SK-N-SH (cell line): ENCODE results near the gene ASCC2. TPM values are rescaled to one million over a fixed set of nuclear protein-coding genes. Genes with fewer than 3 reads are reported as not detected.

ENCODE experiments used
- CTCF ChIA-PET: fragments of 300-600, 350-600 bp; formaldehyde crosslinking; extraction: SDS; loops from one replicate; lab custom pipeline; 2021; lab: Yijun Ruan, JAX
- POLR2A ChIA-PET: fragments of 350-600 bp; sonication (Branson Sonifier 250); formaldehyde crosslinking; extraction: SDS; loops from one replicate; lab custom pipeline; 2020; ENCODE audit warnings: antibody characterized with exemption, inconsistent platforms; lab: Yijun Ruan, JAX
- DNase-seq: peaks from one replicate; pipeline ENCODE4 v3.0.0; 2012
- H2AFZ ChIP-seq: fragments of 200-600 bp; sonication (generic); 2 replicates; pipeline ENCODE4 v1.8.1; 2016; ENCODE audit warnings: antibody characterized with exemption, mild to moderate bottlenecking, low read depth
- H3F3A ChIP-seq: fragments of 200-600 bp; sonication (generic); replicated peaks from 2 replicates; pipeline ENCODE3; 2016; ENCODE audit warnings: antibody characterized with exemption, mild to moderate bottlenecking; ENCODE audit not compliant: insufficient read depth
- H3K27ac ChIP-seq, 2 experiments: fragments of 200-500 bp in 1 of 2; fragments of 200-600 bp in 1 of 2; sonication (Bioruptor generic) in 1 of 2; sonication (generic), shearing (Covaris generic) in 1 of 2; 2 replicates each; pipeline versions ENCODE4 v1.5.1 to v1.6.1; 2014 to 2016; ENCODE audit warnings: low read depth in 2 of 2, inconsistent platforms in 1 of 2, low read length in 1 of 2, mild to moderate bottlenecking in 1 of 2, mixed read lengths in 1 of 2
- H3K27me3 ChIP-seq: fragments of 200-600 bp; sonication (generic), shearing (Covaris generic); 2 replicates; pipeline ENCODE4 v1.6.1; 2016; ENCODE audit warnings: mixed run types; ENCODE audit not compliant: insufficient read depth
- H3K36me3 ChIP-seq, 2 experiments: fragments of 200-500 bp in 1 of 2; fragments of 200-600 bp in 1 of 2; sonication (Bioruptor generic) in 1 of 2; sonication (generic) in 1 of 2; replicated peaks in 1 of 2; 2 replicates each; pipeline versions ENCODE3 to v1.5.1; 2014 to 2016; ENCODE audit warnings: low read length in 1 of 2, mild to moderate bottlenecking in 1 of 2; ENCODE audit not compliant: insufficient read depth in 2 of 2, control insufficient read depth in 1 of 2
- H3K4me1 ChIP-seq, 2 experiments: fragments of 200-500 bp in 1 of 2; fragments of 200-600 bp in 1 of 2; sonication (Bioruptor generic) in 1 of 2; sonication (generic), shearing (Covaris generic) in 1 of 2; 2 replicates each; pipeline versions ENCODE4 v1.5.1 to v1.6.1; 2014 to 2016; ENCODE audit warnings: low read depth in 1 of 2, low read length in 1 of 2, mixed run types in 1 of 2; ENCODE audit not compliant: insufficient read depth in 2 of 2, control insufficient read depth in 1 of 2
- H3K4me2 ChIP-seq: fragments of 200-600 bp; sonication (generic), shearing (Covaris generic); 2 replicates; pipeline ENCODE4 v1.6.1; 2017; ENCODE audit warnings: mixed run types
- H3K4me3 ChIP-seq, 2 experiments: fragments of 200-500 bp in 1 of 2; fragments of 200-600 bp in 1 of 2; sonication (Bioruptor generic) in 1 of 2; sonication (generic), shearing (Covaris generic) in 1 of 2; 2 replicates each; pipeline versions ENCODE4 v1.5.1 to v1.8.1; 2014 to 2016; ENCODE audit warnings: low read depth in 2 of 2, inconsistent platforms in 1 of 2, low read length in 1 of 2, mild to moderate bottlenecking in 1 of 2, mixed read lengths in 1 of 2, moderate library complexity in 1 of 2
- H3K79me2 ChIP-seq: fragments of 200-600 bp; sonication (generic); 2 replicates; pipeline ENCODE4 v1.8.1; 2017; ENCODE audit warnings: mild to moderate bottlenecking; ENCODE audit not compliant: insufficient read depth
- H3K9ac ChIP-seq: fragments of 200-600 bp; sonication (generic); 2 replicates; pipeline ENCODE4 v1.6.1; 2017; ENCODE audit warnings: mixed run types
- H3K9me2 ChIP-seq: fragments of 200-600 bp; sonication (generic); 2 replicates; pipeline ENCODE4 v1.6.1; 2017; ENCODE audit warnings: mixed run types
- H3K9me3 ChIP-seq: fragments of 200-600 bp; sonication (generic); 2 replicates; pipeline ENCODE4 v1.6.1; 2017; ENCODE audit warnings: mixed run types, mild to moderate bottlenecking, moderate library complexity
- H4K20me1 ChIP-seq: fragments of 200-600 bp; sonication (generic); 2 replicates; pipeline ENCODE4 v1.6.1; 2017; ENCODE audit warnings: mild to moderate bottlenecking, mixed run types; ENCODE audit not compliant: insufficient read depth
- EZH2phosphoT487 ChIP-seq: fragments of 200-600 bp; sonication (generic); IDR thresholded peaks from 2 replicates; pipeline ENCODE4 v1.6.1; 2017; ENCODE audit warnings: low read depth, mixed run types, mild to moderate bottlenecking, antibody characterized with exemption, moderate library complexity, borderline replicate concordance
- FOXM1 ChIP-seq: IDR thresholded peaks from 2 replicates; pipeline ENCODE4 v1.4.0; 2012; ENCODE audit warnings: low read depth, mild to moderate bottlenecking
- GATA2 ChIP-seq: sonication (generic); formaldehyde crosslinking; IDR thresholded peaks from 2 replicates; pipeline ENCODE4 v1.5.0; 2020; ENCODE audit warnings: mild to moderate bottlenecking, missing genetic modification reagents
- JUND ChIP-seq: IDR thresholded peaks from 2 replicates; pipeline ENCODE4 v1.4.0; 2012
- MEF2A ChIP-seq: IDR thresholded peaks from 2 replicates; pipeline ENCODE4 v1.4.0; 2012; ENCODE audit warnings: low read depth, borderline replicate concordance
- NFIC ChIP-seq: IDR thresholded peaks from 2 replicates; pipeline ENCODE4 v1.4.0; 2012; ENCODE audit warnings: borderline replicate concordance
- POLR2AphosphoS5 ChIP-seq: IDR thresholded peaks from 2 replicates; pipeline ENCODE4 v1.6.1; 2012; ENCODE audit warnings: low read depth, low read length
- SIN3A ChIP-seq: IDR thresholded peaks from 2 replicates; pipeline ENCODE4 v1.6.1; 2012; ENCODE audit warnings: low read depth, mild to moderate bottlenecking, low read length, moderate library complexity, borderline replicate concordance
- TAF1 ChIP-seq: IDR thresholded peaks from 2 replicates; pipeline ENCODE4 v1.6.1; 2012; ENCODE audit warnings: low read depth, mild to moderate bottlenecking, low read length, moderate library complexity, borderline replicate concordance
- TCF12 ChIP-seq: IDR thresholded peaks from 2 replicates; pipeline ENCODE4 v1.4.0; 2012
- USF1 ChIP-seq: IDR thresholded peaks from 2 replicates; pipeline ENCODE4 v1.4.0; 2012; ENCODE audit warnings: low read depth, borderline replicate concordance
- WGBS: methylation state at CpG from one replicate; pipeline ENCODE4 v1.1.6; 2017; ENCODE audit warnings: low lambda C conversion rate; 5-methylcytosine and 5-hydroxymethylcytosine counted together
- polyA plus RNA-seq, 3 experiments: library from polyadenylated mRNA; depleted of rRNA; stranded (reverse); fragments of >200 nt; gene quantifications; 2 replicates each; pipeline ENCODE4 v1.2.3, GENCODE V29; 2012
- TF ChIP-seq, protein P1 (sequence below): fragments of 150-350 bp; IDR thresholded peaks from 2 replicates; pipeline ENCODE4 v1.6.1; 2017; ENCODE audit warnings: antibody characterized with exemption, low read length, low read depth, borderline replicate concordance
- TF ChIP-seq, protein P2 (sequence below): IDR thresholded peaks from 2 replicates; pipeline ENCODE4 v1.6.1; 2012; ENCODE audit warnings: mild to moderate bottlenecking, low read depth, low read length, moderate library complexity

Gene ASCC2
- polyA plus RNA-seq, 1 of the 3 experiments (the other 2 are of a cell fraction), result 82.0 TPM

DNA sequence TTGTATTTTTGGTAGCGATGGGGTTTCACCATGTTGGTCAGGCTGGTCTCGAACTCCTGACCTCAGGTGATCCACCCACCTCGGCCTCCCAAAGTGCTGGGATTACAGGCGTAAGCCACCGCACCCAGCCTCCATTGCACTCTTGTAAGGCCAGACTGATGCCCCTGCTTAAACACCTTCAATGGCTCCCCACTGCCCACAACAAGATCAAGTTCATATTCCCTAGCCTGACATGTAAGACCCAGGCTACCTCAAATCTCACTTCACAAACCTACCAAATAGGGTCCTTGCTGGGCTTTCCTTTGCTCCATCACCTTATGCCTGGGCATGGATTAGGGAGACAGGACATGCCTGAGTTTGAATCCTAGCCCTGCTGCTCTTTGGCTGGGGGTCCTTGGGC is 57.9 kb downstream of the ASCC2 start:
- CTCF ChIA-PET, result interaction anchor here (1.3 to 2.1 kb wide), 2 partner anchors 144 to 155 kb away, joined by 5 read pairs; no protein-coding TSS in a partner anchor
- Histone ChIP-seq H3K27me3 (no peaks in the 10 kb centered on the region), H3K9me3 (no peaks in the 10 kb centered on the region), H3K4me2 (peak overlapping the region; percentile 49), H3K4me1 (peaks cover 9 to 29% of the 10 kb centered on the region in 2 experiments; a peak in 3 of 4 replicates), H4K20me1 (no peaks in the 10 kb centered on the region), H3K36me3 (no peaks in the 10 kb centered on the region), H3K9ac (no peak overlapping the region; the same call in 1 of the 2 replicates), H2AFZ (0 out of 2 replicates have a peak overlapping the region, but pooled peaks have one; percentile 15), H3K9me2 (no peaks in the 10 kb centered on the region), H3K79me2 (no peaks in the 10 kb centered on the region), H3K27ac (peak overlapping the region in 1 of 2 experiments; percentile 90; a peak in 2 of 4 replicates), H3K4me3 (no peak overlapping the region), H3F3A (peaks cover 14% of the 10 kb centered on the region)
- POLR2A ChIA-PET, result no interaction called here
- TF ChIP-seq, protein P1, sequence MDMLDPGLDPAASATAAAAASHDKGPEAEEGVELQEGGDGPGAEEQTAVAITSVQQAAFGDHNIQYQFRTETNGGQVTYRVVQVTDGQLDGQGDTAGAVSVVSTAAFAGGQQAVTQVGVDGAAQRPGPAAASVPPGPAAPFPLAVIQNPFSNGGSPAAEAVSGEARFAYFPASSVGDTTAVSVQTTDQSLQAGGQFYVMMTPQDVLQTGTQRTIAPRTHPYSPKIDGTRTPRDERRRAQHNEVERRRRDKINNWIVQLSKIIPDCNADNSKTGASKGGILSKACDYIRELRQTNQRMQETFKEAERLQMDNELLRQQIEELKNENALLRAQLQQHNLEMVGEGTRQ, result no peak
- TF ChIP-seq TAF1 (no peak), USF1 (no peak), POLR2AphosphoS5 (no peak), GATA2 (CRISPR knock-in tag) (no peak), NFIC (no peak), JUND (no peak), MEF2A (no peak), EZH2phosphoT487 (no peak), FOXM1 (no peak), SIN3A (no peak), TCF12 (no peak)
- TF ChIP-seq, protein P2, sequence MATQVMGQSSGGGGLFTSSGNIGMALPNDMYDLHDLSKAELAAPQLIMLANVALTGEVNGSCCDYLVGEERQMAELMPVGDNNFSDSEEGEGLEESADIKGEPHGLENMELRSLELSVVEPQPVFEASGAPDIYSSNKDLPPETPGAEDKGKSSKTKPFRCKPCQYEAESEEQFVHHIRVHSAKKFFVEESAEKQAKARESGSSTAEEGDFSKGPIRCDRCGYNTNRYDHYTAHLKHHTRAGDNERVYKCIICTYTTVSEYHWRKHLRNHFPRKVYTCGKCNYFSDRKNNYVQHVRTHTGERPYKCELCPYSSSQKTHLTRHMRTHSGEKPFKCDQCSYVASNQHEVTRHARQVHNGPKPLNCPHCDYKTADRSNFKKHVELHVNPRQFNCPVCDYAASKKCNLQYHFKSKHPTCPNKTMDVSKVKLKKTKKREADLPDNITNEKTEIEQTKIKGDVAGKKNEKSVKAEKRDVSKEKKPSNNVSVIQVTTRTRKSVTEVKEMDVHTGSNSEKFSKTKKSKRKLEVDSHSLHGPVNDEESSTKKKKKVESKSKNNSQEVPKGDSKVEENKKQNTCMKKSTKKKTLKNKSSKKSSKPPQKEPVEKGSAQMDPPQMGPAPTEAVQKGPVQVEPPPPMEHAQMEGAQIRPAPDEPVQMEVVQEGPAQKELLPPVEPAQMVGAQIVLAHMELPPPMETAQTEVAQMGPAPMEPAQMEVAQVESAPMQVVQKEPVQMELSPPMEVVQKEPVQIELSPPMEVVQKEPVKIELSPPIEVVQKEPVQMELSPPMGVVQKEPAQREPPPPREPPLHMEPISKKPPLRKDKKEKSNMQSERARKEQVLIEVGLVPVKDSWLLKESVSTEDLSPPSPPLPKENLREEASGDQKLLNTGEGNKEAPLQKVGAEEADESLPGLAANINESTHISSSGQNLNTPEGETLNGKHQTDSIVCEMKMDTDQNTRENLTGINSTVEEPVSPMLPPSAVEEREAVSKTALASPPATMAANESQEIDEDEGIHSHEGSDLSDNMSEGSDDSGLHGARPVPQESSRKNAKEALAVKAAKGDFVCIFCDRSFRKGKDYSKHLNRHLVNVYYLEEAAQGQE, result no peak
- 91% methylated on average over 5 of the region's 5 CpGs for WGBS
- no peak for DNase-seq
